GM18868 (cell line): ENCODE data around the gene ATP6V0D1.
"Not testable (repeated sequence)": the region's sequence is repeated elsewhere in the genome, so short reads cannot be mapped to it uniquely, and the experiment has no call there.

Experiments
- ATAC-seq: cut with Tn5 transposase; IDR thresholded peaks from one replicate; pipeline ENCODE4 v1.9.1; 2021; ENCODE audit warnings: mild to moderate bottlenecking, moderate library complexity; ENCODE audit not compliant: unreplicated experiment

Gene ATP6V0D1

DNA sequence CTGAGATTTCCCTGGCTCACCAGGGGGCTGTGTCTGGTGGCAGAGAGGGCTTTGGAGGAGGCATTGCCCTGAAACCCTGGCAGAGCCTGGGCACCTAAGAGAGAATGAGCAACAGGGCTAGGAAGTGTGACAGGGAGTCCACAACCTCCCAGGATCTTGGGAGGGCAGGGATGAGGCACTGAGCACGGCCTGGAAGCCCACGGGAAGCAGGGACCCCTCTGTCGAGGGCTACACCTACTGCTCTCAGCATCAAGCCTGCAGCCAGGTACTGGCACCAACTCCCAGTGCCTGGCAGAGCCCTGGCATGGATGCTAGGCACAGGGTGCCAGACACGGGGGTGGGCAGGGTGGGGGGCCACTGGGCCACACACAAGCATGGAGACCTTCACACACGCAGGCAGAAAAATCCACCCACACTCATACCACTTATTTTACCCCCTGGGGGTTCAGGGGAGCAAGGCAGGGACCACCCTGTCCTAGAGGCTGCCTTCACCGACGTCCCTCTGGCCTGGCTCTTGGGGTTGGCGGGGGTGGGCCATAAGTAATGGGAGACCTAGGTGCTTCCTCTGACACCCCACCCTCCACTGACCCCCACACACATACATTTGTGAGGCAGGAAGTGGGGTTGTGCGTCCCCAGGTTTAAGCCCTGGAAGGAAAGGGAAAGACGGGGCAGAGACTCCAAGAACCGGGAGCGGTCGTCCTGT lies 51.0 kb downstream of the ATP6V0D1 start:
- no peak for ATAC-seq

DNA sequence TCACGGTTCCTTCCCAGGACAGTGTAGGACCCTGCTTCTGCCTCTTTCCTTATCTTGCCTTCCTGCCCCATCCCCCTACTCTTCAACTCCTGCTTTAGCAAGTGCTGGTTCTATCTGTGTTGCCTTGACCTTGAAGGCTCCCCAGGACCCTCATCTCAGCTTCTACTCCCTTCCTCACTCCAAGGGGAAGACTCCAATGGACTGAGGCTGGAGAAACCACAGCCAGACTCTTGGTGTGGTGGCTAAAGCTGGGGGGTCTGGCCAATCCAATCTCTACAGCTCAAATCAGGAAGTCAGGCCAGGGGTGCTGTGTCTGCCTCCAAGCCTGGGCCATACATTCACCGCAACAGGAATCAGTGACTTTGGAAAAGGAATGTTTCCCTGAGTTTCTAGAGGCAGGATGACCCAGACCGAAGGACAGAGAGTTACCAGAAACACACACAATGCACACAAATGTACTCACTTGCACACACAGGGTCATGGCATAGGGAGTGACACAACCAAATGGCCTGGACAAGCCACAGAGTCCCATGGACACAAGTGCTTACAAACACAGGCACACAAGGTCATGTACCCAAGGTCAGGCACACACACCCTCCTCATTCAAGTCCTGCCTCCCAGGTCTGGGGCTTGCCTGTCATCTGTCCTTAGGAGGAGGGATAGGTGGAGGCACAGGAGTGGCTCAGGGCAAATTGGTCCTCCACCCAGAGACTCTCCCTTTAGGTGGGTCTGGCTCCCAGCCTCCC lies 51.7 kb downstream of the ATP6V0D1 start:
- no peak for ATAC-seq

- peak; percentile 48 for ATAC-seq
Observed at GRCh38 chr16:67428146-67428731, 52.7 kb downstream of the ATP6V0D1 start.

GRCh38 chr16:67426950-67427349 lies 54.0 kb downstream of the ATP6V0D1 start:
- no peak for ATAC-seq

DNA sequence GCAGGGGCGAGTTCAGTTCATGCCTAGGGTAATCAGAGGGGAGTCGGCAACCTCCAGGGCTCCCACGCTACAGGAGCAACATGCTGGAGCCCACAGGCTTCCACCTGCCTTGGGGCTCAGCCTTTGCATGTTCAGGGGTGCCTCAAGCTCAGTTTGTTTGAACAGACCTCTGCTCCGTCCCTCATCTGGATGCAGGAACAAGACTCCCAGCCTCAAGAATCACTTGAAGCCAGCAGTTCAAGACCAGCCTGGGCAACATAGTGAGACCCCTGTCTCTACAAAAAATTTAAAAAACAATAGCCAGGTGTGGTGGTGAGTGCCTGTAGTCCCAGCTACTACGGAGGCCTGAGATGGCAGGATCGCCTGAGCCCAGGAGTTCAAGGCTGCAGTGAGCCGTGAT lies 54.9 kb downstream of the ATP6V0D1 start:
- no peak for ATAC-seq

GRCh38 chr16:67425580-67425979 lies 55.4 kb downstream of the ATP6V0D1 start:
- no peak for ATAC-seq

DNA sequence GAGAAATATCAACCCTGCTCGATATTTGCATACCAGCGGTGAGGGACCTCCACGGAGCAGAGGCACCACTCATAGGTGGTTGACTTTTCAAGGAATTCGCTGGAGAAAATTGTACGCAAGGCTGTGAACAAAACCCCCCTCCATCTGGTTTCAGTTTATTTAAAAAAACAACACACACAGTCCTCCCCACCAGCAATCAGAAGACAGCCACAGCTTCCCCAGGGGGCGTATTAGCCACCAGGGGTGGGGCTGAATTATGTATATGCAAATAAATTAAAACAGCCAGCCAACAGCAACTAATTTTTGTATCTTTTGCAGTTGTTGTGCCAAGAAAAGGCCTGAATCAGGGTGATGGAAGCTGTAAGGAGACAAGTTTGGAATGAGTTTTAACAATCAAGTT lies 55.9 kb downstream of the ATP6V0D1 start:
- ATAC-seq, result no peak

DNA sequence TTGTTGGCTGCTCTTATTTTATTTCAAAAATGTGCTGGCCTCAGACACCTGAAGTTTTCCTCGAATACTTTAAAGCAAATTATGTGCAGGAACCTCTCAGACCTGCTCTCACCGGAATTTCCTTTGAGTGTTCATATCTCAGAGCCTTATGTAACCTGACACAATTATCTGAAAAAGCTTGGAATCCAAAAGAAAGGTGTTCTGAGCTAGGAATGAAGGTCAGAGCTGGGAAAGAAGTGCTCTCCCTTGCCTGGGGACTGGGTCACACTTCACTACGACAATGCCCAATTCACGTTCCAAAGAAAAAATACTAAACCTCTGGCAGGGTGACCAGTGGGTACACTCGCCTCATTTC lies 56.7 kb downstream of the ATP6V0D1 start:
- ATAC-seq, result no peak

DNA sequence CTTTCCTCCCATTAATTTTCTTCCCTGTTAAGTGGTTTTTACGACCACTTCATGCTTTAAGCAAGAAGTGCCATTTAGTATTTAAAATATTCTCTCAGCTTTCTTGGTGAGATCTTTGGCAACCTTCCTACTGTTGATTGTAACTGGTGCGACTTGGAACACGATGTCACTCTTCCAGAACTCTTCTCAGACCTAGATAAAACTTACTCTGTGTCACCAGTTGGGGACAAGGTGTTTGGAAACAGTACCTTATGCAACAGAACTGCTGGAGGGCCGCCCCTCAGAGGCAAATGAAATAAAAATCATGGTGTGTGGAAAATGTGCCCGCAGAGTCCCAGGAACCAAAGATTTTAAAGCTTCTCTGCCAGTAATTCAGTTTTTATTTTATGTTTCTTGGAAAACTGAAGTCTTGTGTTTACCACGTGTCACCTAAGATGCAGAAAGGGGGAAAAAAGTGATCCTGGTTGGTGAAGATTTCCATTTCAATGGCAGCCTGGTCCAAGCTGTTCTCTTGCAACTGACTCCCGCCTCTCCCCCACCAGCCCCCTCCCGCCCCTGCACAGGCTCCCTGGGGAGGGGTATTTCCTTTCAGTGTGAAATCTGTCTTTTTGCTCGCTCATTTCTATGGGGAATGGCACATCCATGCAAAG lies 57.2 kb downstream of the ATP6V0D1 start:
- ATAC-seq, result no peak

- ATAC-seq, result no peak
Observed at GRCh38 chr16:67423015-67423414, 57.9 kb downstream of the ATP6V0D1 start.

DNA sequence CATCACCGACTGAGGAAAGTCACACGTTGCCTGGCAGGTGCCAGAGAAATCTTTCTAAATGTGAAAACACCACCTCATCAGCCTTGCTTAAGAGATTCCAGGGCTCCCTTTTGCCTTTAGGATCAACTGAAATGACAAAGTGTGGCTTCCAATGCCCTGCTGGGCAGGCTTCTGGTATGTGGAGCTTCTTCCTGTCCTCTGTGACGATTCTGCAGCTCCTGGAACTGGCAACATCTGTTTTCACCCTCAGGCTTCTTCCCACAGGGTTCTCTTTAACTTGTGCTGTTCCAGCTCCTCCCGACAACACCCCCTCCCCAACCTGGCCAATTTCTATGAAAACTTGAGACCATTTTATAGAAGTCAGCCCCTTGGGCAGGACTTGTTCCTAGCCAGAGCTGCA lies 59.9 kb downstream of the ATP6V0D1 start:
- ATAC-seq, result no peak

- ATAC-seq, result no peak
Observed at GRCh38 chr16:67419931-67420330, 61.0 kb downstream of the ATP6V0D1 start.

- no peak for ATAC-seq
Observed at GRCh38 chr16:67419502-67419901, 61.5 kb downstream of the ATP6V0D1 start.

DNA sequence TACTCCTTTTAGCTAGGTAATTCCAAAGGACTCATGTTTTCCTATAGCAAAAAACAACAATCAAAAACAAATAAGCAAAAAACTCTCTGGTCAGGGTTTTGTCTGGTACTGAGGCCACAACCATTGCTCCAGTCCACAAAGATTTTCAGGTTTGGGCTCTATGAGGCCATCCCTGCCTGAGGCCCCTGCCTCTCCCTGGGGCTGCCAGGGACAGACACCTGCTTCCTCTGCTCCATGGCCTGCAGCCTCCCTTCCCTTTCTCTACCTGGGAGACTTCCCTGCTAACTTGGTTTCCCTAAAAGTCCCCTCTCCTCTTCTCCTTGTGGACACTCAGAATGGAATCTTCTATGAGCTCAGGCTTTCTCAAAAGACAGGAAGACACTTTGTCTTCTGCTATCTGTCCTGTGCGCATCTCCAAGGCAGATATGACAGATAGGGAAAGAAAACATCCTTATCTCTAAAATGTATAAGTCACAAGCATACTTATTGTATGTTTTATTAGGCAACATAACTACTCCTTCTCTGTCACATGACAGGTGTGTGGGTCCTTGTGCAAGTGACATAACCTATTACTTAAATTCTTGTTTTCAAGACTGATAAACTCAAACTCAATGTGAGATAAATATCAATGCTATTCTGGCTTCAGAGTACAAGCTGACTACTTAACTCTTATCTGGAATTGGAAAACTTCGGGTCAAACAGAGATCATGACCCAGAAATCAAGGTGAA lies 63.5 kb downstream of the ATP6V0D1 start:
- no peak for ATAC-seq

DNA sequence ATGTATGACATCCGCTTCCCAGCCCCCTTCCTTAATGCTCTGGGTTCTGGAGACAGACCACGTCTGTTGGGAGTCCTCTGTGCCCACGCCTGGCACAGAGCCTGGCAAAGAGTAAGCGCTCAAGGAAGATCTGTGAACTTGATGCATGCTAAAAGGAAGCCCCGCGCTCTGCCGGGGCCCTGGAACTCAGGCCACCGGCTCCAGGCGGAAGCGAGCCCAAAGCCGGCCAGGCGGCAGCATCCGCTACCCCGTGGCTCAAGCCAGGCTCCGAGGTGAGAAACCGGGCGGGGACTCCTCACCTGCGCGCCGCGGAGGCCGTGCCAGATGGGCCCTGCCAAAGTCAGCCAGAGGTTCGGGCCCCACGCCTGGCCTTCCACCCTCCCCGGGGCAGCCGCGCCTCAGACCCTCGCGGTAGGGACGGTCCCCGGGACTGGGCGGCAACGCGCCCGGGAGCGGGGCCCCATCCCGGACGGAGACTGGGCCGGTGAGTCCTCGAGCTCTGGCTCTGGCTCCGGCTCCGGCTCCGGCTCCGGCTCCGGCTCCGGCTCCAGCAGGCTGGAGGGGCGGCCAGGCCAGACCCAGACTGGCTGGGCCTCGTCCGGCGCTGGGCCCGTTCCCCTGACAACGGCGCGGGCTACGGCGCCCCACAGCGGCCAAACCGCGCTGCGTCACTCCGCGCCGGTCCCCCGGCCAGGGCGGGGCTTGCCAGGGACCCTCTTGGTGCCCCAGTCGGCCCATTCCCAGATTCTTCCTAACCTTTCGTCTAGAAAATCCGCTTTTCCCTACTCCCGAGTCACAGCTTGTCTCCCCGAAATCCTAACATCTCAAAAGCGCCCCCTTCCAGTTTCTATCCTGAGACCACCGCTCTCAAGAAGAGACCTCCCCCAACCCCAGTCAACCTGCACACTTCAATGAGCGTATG lies 64.8 kb downstream of the ATP6V0D1 start, which contains the start of gene ZDHHC1:
TSS of gene ZDHHC1 (minus strand) at position 606 of the 922 bp plus-strand sequence. CDS start 8,702 bp downstream, outside the sequence.
- peak; percentile 74 for ATAC-seq

DNA sequence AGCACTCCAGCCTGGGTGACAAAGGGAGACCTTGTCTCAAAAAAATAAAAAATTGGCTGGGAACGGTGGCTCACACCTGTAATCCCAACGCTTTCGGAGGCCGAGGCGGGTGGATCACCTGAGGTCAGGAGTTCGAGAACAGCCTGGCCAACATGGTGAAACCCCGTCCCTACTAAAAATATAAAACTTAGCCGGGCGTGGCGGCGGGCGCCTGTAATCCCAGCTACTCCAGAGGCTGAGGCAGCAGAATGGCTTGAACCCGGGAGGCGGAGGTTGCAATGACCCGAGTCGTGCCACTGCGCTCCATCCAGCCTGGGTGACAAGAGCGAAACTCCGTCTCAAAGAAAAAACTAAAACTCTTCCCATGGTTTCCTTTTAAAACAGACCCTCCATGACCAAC lies 65.5 kb downstream of the ATP6V0D1 start:
- ATAC-seq, result not testable (repeated sequence)

DNA sequence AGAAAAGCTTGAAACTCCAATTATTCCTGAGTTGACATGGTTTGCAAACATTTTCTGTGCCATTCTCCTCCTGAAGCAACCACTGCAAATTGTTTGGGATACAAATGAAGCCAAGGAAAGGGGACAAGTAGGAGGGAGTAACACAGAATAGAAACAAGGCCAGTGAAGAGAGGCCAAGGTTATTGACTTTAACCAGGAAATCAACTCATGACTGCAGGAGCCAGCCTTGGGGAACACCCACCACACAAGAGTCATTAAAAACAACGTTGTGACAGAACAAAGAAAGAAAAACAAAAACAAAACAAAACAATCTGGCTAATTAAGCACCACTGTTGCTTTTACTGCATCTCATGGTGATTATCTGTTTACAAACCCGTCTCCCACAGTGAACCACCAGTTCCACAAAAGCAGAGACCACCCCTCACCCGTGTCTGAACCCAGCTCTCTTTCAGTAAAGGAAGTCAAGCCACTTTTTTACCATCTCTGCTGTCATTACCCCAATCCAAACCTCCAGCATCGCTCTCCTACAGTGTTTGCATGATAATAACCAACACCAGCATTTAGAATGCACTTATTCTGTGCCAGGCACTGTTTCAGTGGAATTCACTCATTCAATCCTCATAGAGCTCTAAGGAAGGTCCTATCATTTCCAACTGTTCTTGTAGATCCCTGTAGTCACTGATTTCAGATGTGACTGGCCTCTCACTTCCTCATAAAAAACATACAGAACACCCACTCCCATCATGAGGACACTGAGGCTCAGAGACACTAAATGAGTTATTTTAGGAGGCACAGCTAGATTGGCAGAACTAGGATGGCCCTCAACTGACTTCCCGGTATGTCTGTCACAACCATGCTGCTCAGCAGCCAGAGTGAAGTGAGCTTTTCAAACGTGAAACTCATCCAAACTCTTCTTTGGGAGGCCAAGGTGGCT lies 66.7 kb downstream of the ATP6V0D1 start:
- ATAC-seq, result no peak

DNA sequence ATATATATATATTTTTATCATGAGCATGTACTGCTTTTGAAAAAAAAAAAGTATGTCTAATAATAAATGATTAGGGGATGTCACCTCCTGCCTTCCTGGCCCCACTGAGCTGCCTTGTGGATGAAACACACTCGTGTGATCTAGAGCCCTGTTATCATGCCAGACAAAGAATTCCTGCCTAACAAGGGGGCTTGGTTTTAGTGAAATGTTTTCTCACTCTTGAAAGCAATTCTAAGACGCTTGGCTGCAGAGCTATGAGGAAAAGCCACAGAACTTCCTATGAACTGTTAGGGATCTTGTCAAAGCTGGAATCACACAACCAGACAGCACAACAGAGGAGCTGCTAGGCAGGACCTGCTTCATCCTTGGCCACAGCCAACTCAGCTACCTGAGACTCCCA lies 68.7 kb downstream of the ATP6V0D1 start:
- ATAC-seq, result no peak

- ATAC-seq, result no peak
Observed at GRCh38 chr16:67411339-67411738, 69.6 kb downstream of the ATP6V0D1 start.
